Pancreas (tissue), 10 donors: Measurements from ENCODE around the gene EPHA4. TPM values are rescaled to one million over a fixed set of nuclear protein-coding genes. Genes with fewer than 3 reads are reported as not detected.

ENCODE experiments used
- ATAC-seq, 4 donors: fragments of 200-7000 bp; cut with Tn5 transposase; one replicate each; pipeline versions ENCODE4 v1.8.0 to v1.9.1; 2020; ENCODE audit warnings: mild to moderate bottlenecking in 4 of 4, moderate library complexity in 4 of 4
- DNase-seq, 6 donors: peaks; one replicate each; pipeline ENCODE4 v3.0.0-alpha.2; 2020
- FAIRE-seq: peaks from 2 replicates; lab custom pipeline; 2012; peaks lifted over from hg19 to GRCh38; lab: Jason Lieb, UNC
- H3K27ac ChIP-seq, 4 donors: fragments of 200-600 bp; sonication (generic); 1 replicate in 3 of 4; 2 replicates in 1 of 4; pipeline versions ENCODE4 v1.5.0 to v1.8.0; 2020
- H3K27me3 ChIP-seq, 4 donors: fragments of 200-600 bp; one replicate each; pipeline ENCODE4 v1.8.0; 2021
- H3K36me3 ChIP-seq, 3 donors: fragments of 200-600 bp; sonication (generic) in 1 of 3; one replicate each; pipeline versions ENCODE4 v1.5.0 to v1.8.0; 2020 to 2021
- H3K4me1 ChIP-seq, 3 donors: fragments of 200-600 bp; one replicate each; pipeline ENCODE4 v1.8.0; 2021
- H3K4me3 ChIP-seq, 4 donors: fragments of 200-600 bp; sonication (generic) in 2 of 4; one replicate each; pipeline versions ENCODE4 v1.5.0 to v1.8.0; 2020 to 2021
- H3K9me3 ChIP-seq, 4 donors: fragments of 200-600 bp; one replicate each; pipeline ENCODE4 v1.8.0; 2021
- WGBS, 2 donors: extraction: QIAGEN DNeasy Blood & Tissue Kit; methylation state at CpG; one replicate each; pipeline ENCODE4 v1.1.7; 2013; 5-methylcytosine and 5-hydroxymethylcytosine counted together
- intact Hi-C, 3 donors: fragments of 100-400 bp; cut with DNase I; formaldehyde crosslinking; loops; one replicate each; pipeline versions ENCODE4 v1.11.1 to v1.14.2; 2022
- polyA plus RNA-seq, 2 donors: library from polyadenylated mRNA; stranded (reverse); fragments of 200-250 nt; gene quantifications; one replicate each; pipeline ENCODE4 v1.2.3, GENCODE V29; 2013
- total RNA-seq, 6 donors: library from RNA; stranded (reverse); fragmentation: NEBNext Ultra II Directional in 4 of 6; extraction: Animal tissue kit (Norgen Biotek cat#: 25700) in 4 of 6; gene quantifications; one replicate each; pipeline versions ENCODE4 v1.2.1 to v1.2.4, GENCODE V29; 2021 to 2023
- TF ChIP-seq, protein P1 (sequence below), 4 donors: fragments of 200-600 bp; sonication (generic) in 3 of 4; IDR thresholded peaks; one replicate each; pipeline versions ENCODE4 v1.5.0 to v1.8.0; 2021; ENCODE audit warnings: antibody characterized with exemption in 4 of 4
- donor health status: healthy with polysubstance abuse.
- donor health status: DM: no; HTN: no; CAD: no; lungs with moderate emphysema.
- donor health status: DM: no; HTN: no; CAD: no.
- donor health status: control.
- donor health status: control.
- donor health status: Bipolar disorder and iron deficiency.
- donor health status: DM: yes; HTN: yes; CAD: no.
- donor health status: DM: no; HTN: no; CAD: no.
- donor health status: DM: no; HTN: no; CAD: no.
- donor health status: DM: yes; HTN: yes; CAD: no.

EPHA4 gene
- total and polyA plus RNA-seq, 8 donors, result 1.1 to 2.3 (median 1.4) TPM

DNA sequence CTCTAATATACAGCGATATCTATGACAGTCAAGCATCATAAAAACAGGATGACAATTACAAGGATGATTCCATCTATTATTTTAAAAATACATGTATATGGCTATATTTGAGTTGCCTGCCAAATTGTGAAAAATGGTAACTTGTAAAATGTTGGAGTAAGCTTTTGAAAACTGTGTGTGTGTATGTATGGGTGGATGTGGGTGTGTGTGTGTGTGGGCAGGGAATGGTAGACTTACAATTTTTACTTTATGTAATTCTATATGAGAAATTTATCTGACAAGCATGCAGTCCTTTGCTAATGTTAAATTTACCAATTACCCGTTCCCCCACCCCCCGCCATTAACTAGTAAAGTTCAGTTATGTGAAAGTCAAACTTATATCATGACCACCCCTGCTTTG is 14.0 kb downstream of the EPHA4 start:
- DNase-seq (no peak), ATAC-seq (no peak), FAIRE-seq (no peak)
- WGBS, 2 donors, result 75 to 80% methylated on average over 3 of the region's 3 CpGs
- Histone ChIP-seq H3K4me3 (no peak overlapping the region), H3K27ac (no peak overlapping the region), H3K9me3 (no peaks in the 10 kb centered on the region), H3K4me1 (no peaks in the 10 kb centered on the region), H3K36me3 (no peaks in the 10 kb centered on the region), H3K27me3 (no peaks in the 10 kb centered on the region)
- TF ChIP-seq, protein P1, sequence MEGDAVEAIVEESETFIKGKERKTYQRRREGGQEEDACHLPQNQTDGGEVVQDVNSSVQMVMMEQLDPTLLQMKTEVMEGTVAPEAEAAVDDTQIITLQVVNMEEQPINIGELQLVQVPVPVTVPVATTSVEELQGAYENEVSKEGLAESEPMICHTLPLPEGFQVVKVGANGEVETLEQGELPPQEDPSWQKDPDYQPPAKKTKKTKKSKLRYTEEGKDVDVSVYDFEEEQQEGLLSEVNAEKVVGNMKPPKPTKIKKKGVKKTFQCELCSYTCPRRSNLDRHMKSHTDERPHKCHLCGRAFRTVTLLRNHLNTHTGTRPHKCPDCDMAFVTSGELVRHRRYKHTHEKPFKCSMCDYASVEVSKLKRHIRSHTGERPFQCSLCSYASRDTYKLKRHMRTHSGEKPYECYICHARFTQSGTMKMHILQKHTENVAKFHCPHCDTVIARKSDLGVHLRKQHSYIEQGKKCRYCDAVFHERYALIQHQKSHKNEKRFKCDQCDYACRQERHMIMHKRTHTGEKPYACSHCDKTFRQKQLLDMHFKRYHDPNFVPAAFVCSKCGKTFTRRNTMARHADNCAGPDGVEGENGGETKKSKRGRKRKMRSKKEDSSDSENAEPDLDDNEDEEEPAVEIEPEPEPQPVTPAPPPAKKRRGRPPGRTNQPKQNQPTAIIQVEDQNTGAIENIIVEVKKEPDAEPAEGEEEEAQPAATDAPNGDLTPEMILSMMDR (IDR thresholded peaks at IDR 0.05), result no peak
- intact Hi-C loops, result no loop called here

DNA sequence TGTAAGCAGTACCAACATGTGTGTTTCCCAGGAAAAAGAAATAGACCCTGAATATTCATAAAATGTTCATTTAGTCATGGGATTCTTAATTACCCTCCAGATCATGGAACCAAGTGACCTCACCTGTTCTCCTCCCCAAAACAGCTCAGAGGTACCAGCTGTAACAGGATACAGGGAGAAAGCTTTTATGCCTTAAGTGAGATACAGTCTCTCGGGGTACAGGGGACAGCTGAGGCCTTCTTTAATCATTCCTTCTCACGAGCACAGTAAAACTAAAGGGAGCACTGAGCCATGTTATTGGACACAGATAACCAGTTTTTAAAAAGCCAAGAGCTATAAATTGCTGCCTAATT is 16.6 kb downstream of the EPHA4 start:
- whole genome bisulfite sequencing, 2 donors, result 71 to 77% methylated on average over 2 of the region's 2 CpGs
- intact Hi-C loops, result no loop called here
- Histone ChIP-seq H3K9me3 (no peaks in the 10 kb centered on the region), H3K4me3 (no peak overlapping the region), H3K4me1 (no peaks in the 10 kb centered on the region), H3K36me3 (no peaks in the 10 kb centered on the region), H3K27me3 (no peaks in the 10 kb centered on the region), H3K27ac (no peak overlapping the region)
- no peak for DNase-seq
- FAIRE-seq, result no peak
- TF ChIP-seq, protein P1 (IDR thresholded peaks at IDR 0.05), result no peak
- no peak for ATAC-seq

DNA sequence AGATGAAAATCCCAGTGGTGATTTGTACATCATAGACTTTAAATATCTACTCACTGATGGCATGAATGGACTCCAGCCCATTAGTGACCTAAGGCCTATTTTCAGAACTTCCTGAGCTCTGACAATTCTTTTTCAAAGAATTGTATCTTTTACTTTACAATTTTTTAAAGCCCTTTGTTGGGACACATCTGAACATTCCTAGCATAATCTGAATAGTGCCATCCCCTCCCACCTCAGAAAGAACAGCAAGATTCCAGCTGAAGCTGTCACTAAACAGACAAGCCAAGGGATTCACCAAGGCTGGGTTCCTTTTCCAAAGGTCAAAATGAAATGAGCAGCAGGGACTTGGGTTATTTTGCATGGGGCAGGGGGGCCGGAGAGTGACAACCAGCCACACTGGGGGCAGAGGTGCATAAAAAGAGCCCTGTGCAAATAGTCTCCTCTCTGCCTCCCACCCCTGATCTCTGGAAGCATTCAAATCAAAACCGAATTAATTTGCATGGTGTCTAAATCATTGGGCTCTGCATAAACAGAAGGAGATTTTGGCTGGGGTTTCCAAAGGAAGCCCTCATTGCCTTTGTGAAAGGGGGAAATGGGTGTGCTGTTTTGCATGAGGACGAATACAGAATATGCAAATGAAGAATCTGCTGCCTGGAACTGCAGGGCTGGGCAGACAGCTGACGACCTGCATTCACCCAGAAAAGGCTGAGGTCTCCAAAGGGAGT is 17.2 kb downstream of the EPHA4 start:
- intact Hi-C loops, result no loop called here
- Histone ChIP-seq H3K27ac (no peak overlapping the region), H3K4me3 (no peak overlapping the region), H3K4me1 (no peaks in the 10 kb centered on the region), H3K9me3 (no peaks in the 10 kb centered on the region), H3K36me3 (no peaks in the 10 kb centered on the region), H3K27me3 (no peaks in the 10 kb centered on the region)
- DNase-seq, result no peak
- no peak for FAIRE-seq
- WGBS, 2 donors, result 66 to 77% methylated on average over 4 of the region's 4 CpGs
- TF ChIP-seq, protein P1 (IDR thresholded peaks at IDR 0.05), result no peak
- ATAC-seq, result no peak

DNA sequence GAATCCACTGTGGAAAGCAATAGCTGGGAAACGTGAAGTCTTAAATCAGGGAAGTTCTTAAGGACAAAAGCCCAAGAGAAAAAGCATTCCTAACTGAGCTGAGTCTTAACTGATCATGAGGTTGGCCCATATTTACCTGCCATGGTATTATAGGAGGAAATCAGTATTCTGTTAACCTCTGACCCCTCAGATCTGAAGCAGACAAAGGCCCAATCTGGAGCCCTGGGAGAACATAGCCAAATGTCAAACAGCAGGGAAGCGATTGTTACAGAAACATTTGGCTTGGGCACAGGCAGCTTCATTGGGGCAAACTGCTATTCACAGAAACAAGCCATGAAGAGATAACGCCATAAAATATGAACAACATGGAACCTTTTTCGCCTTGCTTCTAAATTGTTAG is 18.8 kb downstream of the EPHA4 start:
- intact Hi-C loops, result no loop called here
- DNase-seq, result no peak
- Histone ChIP-seq H3K27me3 (no peaks in the 10 kb centered on the region), H3K36me3 (no peaks in the 10 kb centered on the region), H3K27ac (no peak overlapping the region), H3K9me3 (no peaks in the 10 kb centered on the region), H3K4me1 (no peaks in the 10 kb centered on the region), H3K4me3 (no peak overlapping the region)
- FAIRE-seq, result no peak
- TF ChIP-seq, protein P1 (IDR thresholded peaks at IDR 0.05), result no peak
- no peak for ATAC-seq
- WGBS, 2 donors, result 83 to 93% methylated on average over 4 of the region's 4 CpGs

DNA sequence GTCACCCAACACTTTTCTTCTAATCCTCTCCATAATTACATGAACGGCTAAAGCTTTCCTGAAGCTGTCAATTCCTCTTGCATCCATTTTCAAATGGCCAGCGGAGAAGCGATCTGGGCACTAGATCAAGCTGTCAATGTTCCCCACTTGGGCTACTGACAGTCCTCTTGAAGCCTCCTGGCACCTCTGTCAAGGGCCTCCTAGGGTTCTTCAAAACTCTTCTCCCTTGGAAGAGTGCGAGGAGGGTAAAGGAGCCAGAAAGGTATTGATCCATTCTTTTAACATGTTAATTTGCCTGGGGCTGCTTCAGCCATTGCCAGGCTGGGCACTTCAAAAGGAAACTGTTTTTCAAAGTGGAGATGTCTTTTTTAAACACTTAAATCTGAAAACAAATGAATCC is 19.8 kb downstream of the EPHA4 start:
- Histone ChIP-seq H3K27ac (no peak overlapping the region), H3K9me3 (no peaks in the 10 kb centered on the region), H3K4me1 (no peaks in the 10 kb centered on the region), H3K36me3 (no peaks in the 10 kb centered on the region), H3K4me3 (no peak overlapping the region), H3K27me3 (no peaks in the 10 kb centered on the region)
- no peak for DNase-seq
- intact Hi-C loops, result no loop called here
- no peak for ATAC-seq
- TF ChIP-seq, protein P1 (IDR thresholded peaks at IDR 0.05), result no peak
- WGBS, 2 donors, result 56 to 63% methylated on average over 4 of the region's 4 CpGs
- no peak for FAIRE-seq
